IPS-NIHi7 (cell line): Measurements from ENCODE around the gene TDRD9.
A peak's percentile ranks its signal among the peaks of the same experiment; 100 is the strongest.

Source experiments
- DNase-seq: peaks from one replicate; pipeline ENCODE4 v3.0.0; 2012; ENCODE audit warnings: mixed read lengths; ENCODE audit errors: extremely low spot score

TDRD9 gene

GRCh38 chr14:104066279-104066678 lies 138.0 kb downstream of the TDRD9 start:
- no peak for DNase-seq

GRCh38 chr14:104066719-104067295 lies 138.6 kb downstream of the TDRD9 start:
- DNase-seq, result no peak

GRCh38 chr14:104069541-104069940 lies 141.3 kb downstream of the TDRD9 start:
- no peak for DNase-seq

- DNase-seq, result no peak
These were observed 144.3 kb downstream of the TDRD9 start for GRCh38 chr14:104072586-104072985.

GRCh38 chr14:104073764-104074163 lies 145.5 kb downstream of the TDRD9 start:
- no peak for DNase-seq

- peak; percentile 35 for DNase-seq
These were observed 147.4 kb downstream of the TDRD9 start for GRCh38 chr14:104075530-104076151.

- DNase-seq, result no peak
These were observed 148.5 kb downstream of the TDRD9 start for GRCh38 chr14:104076743-104077142.

GRCh38 chr14:104078031-104078455 lies 149.8 kb downstream of the TDRD9 start:
- peak; percentile 96 for DNase-seq

- DNase-seq, result no peak
These were observed 152.4 kb downstream of the TDRD9 start for GRCh38 chr14:104080376-104081260.

GRCh38 chr14:104081261-104081835 lies 153.1 kb downstream of the TDRD9 start:
- DNase-seq, result no peak

- DNase-seq, result no peak
These were observed 153.8 kb downstream of the TDRD9 start for GRCh38 chr14:104081951-104082464.

- no peak for DNase-seq
These were observed 154.6 kb downstream of the TDRD9 start for GRCh38 chr14:104082807-104083206.

GRCh38 chr14:104084251-104085002 lies 156.2 kb downstream of the TDRD9 start:
- DNase-seq, result no peak

- DNase-seq, result peak; percentile 95
These were observed 157.0 kb downstream of the TDRD9 start, which contains the start of gene ASPG for GRCh38 chr14:104085032-104085888. ASPG (plus strand) TSS chr14:104085700; CDS start chr14:104085771, 71 bp downstream.

- DNase-seq, result no peak
These were observed 157.6 kb downstream of the TDRD9 start for GRCh38 chr14:104085889-104086201.

- DNase-seq, result no peak
These were observed 158.0 kb downstream of the TDRD9 start for GRCh38 chr14:104086210-104086660.

GRCh38 chr14:104086661-104087461 lies 158.6 kb downstream of the TDRD9 start:
- no peak for DNase-seq

GRCh38 chr14:104087505-104087904 lies 159.2 kb downstream of the TDRD9 start:
- no peak for DNase-seq
